IMR-90 (cell line): ENCODE measurements around the gene CASP7. TPM values are rescaled to one million over a fixed set of nuclear protein-coding genes. Genes with fewer than 3 reads are reported as not detected.

Experiments used
- ATAC-seq: fragments of 200-7000 bp; cut with Tn5 transposase; 2 replicates; pipeline ENCODE4 v1.9.1; 2020; ENCODE audit warnings: low read depth, mild to moderate bottlenecking, moderate library complexity
- BruUV-seq: library from RNA; stranded (reverse); fragments of 400-500 nt; replicated peaks from 2 replicates; lab custom pipeline; 2021; lab: Mats Ljungman, UMichigan
- CTCF ChIA-PET: fragments of 300-600 bp; formaldehyde crosslinking; extraction: SDS; loops from one replicate; lab custom pipeline; 2021; ENCODE audit warnings: antibody characterized with exemption; lab: Yijun Ruan, JAX
- POLR2A ChIA-PET: fragments of 300-600 bp; sonication (Branson Sonifier 250); formaldehyde crosslinking; loops from one replicate; lab custom pipeline; 2022; ENCODE audit warnings: antibody characterized with exemption; ENCODE audit not compliant: unreplicated experiment; lab: Charles Lee
- DNase-seq: peaks from one replicate; pipeline ENCODE4 v3.0.0; 2013
- H2AFZ ChIP-seq: replicated peaks from 2 replicates; pipeline ENCODE3; 2013; ENCODE audit warnings: low read length, mild to moderate bottlenecking; ENCODE audit not compliant: poor library complexity
- H2AK5ac ChIP-seq: 2 replicates; pipeline ENCODE4 v1.6.1; 2013; ENCODE audit warnings: low read depth, low read length, inconsistent platforms
- H2AK9ac ChIP-seq: replicated peaks from 2 replicates; pipeline ENCODE3; 2013; ENCODE audit warnings: mild to moderate bottlenecking, low read depth, low read length, moderate library complexity; ENCODE audit not compliant: poor library complexity
- H2BK120ac ChIP-seq: 2 replicates; pipeline ENCODE4 v1.6.1; 2013; ENCODE audit warnings: low read depth, low read length, inconsistent platforms
- H2BK15ac ChIP-seq: 3 replicates; pipeline ENCODE4 v1.6.1; 2013; ENCODE audit warnings: low read depth, low read length, inconsistent platforms
- H2BK20ac ChIP-seq: 2 replicates; pipeline ENCODE4 v1.6.1; 2013; ENCODE audit warnings: low read depth, mild to moderate bottlenecking, inconsistent platforms, low read length, moderate library complexity
- H2BK5ac ChIP-seq: 2 replicates; pipeline ENCODE4 v1.6.1; 2013; ENCODE audit warnings: mild to moderate bottlenecking, low read depth, low read length, inconsistent platforms; ENCODE audit not compliant: poor library complexity, severe bottlenecking
- H3K14ac ChIP-seq: replicated peaks from 2 replicates; pipeline ENCODE4 v1.6.1; 2013; ENCODE audit warnings: low read depth, low read length, inconsistent platforms
- H3K18ac ChIP-seq: 2 replicates; pipeline ENCODE4 v1.6.1; 2013; ENCODE audit warnings: low read depth, low read length, control low read depth
- H3K23ac ChIP-seq: 2 replicates; pipeline ENCODE4 v1.6.1; 2013; ENCODE audit warnings: low read depth, low read length, inconsistent platforms
- H3K27ac ChIP-seq: 2 replicates; pipeline ENCODE4 v1.5.1; 2013; ENCODE audit warnings: mild to moderate bottlenecking, control low read depth, low read length; ENCODE audit not compliant: insufficient read depth
- H3K27me3 ChIP-seq: 2 replicates; pipeline ENCODE4 v1.6.1; 2013; ENCODE audit warnings: low read length; ENCODE audit not compliant: control insufficient read depth, insufficient read depth
- H3K36me3 ChIP-seq: 2 replicates; pipeline ENCODE4 v1.6.1; 2013; ENCODE audit warnings: low read length, mixed read lengths; ENCODE audit not compliant: control insufficient read depth, insufficient read depth
- H3K4ac ChIP-seq: 2 replicates; pipeline ENCODE4 v1.6.1; 2013; ENCODE audit warnings: low read depth, low read length, inconsistent platforms
- H3K4me1 ChIP-seq: 2 replicates; pipeline ENCODE4 v1.6.1; 2013; ENCODE audit warnings: low read length, mixed read lengths; ENCODE audit not compliant: control insufficient read depth, insufficient read depth
- H3K4me2 ChIP-seq: 2 replicates; pipeline ENCODE4 v1.6.1; 2013; ENCODE audit warnings: low read depth, mild to moderate bottlenecking, control low read depth, low read length, moderate library complexity
- H3K4me3 ChIP-seq: 2 replicates; pipeline ENCODE4 v1.5.1; 2013; ENCODE audit warnings: low read depth, mild to moderate bottlenecking, control low read depth, low read length, moderate library complexity; ENCODE audit not compliant: insufficient read depth
- H3K56ac ChIP-seq: 2 replicates; pipeline ENCODE4 v1.6.1; 2013; ENCODE audit warnings: low read length, inconsistent platforms; ENCODE audit not compliant: insufficient read depth; ENCODE audit errors: extremely low read depth
- H3K79me1 ChIP-seq, 2 experiments: 2 replicates each; pipeline ENCODE4 v1.6.1; 2013; ENCODE audit warnings: low read length in 2 of 2, inconsistent platforms in 1 of 2, low read depth in 1 of 2
- H3K9ac ChIP-seq: 2 replicates; pipeline ENCODE4 v1.6.1; 2013; ENCODE audit warnings: low read depth, low read length, control low read depth
- H3K9me1 ChIP-seq: 2 replicates; pipeline ENCODE4 v1.6.1; 2013; ENCODE audit warnings: low read length, inconsistent platforms; ENCODE audit not compliant: insufficient read depth
- H3K9me3 ChIP-seq: 2 replicates; pipeline ENCODE4 v1.6.1; 2013; ENCODE audit warnings: low read length; ENCODE audit not compliant: control insufficient read depth, insufficient read depth
- H4K20me1 ChIP-seq: 2 replicates; pipeline ENCODE4 v1.6.1; 2013; ENCODE audit warnings: low read length, inconsistent platforms; ENCODE audit not compliant: insufficient read depth
- H4K5ac ChIP-seq: 2 replicates; pipeline ENCODE4 v1.6.1; 2013; ENCODE audit warnings: mild to moderate bottlenecking, low read depth, low read length, control low read depth
- H4K8ac ChIP-seq, 2 experiments: 2 replicates each; pipeline ENCODE4 v1.6.1; 2013; ENCODE audit warnings: low read depth in 2 of 2, low read length in 2 of 2, control low read depth in 1 of 2, inconsistent platforms in 1 of 2
- H4K91ac ChIP-seq: 2 replicates; pipeline ENCODE4 v1.6.1; 2013; ENCODE audit warnings: low read depth, low read length, inconsistent platforms; ENCODE audit not compliant: insufficient read depth
- BHLHE40 ChIP-seq: fragments of 150-350 bp; IDR thresholded peaks from 2 replicates; pipeline ENCODE4 v1.6.1; 2016; ENCODE audit warnings: mild to moderate bottlenecking, low read depth, low read length
- CEBPB ChIP-seq: IDR thresholded peaks from 2 replicates; pipeline ENCODE4 v1.6.1; 2012; ENCODE audit warnings: low read depth, low read length, improper control_type of control experiment
- CHD1 ChIP-seq: IDR thresholded peaks from 2 replicates; pipeline ENCODE4 v1.6.1; 2012; ENCODE audit warnings: low read depth, low read length, improper control_type of control experiment
- CTCF ChIP-seq: conservative IDR thresholded peaks from 2 replicates; pipeline ENCODE4 v1.5.1; 2012; ENCODE audit warnings: mild to moderate bottlenecking, low read depth, low read length, improper control_type of control experiment
- ELK1 ChIP-seq: fragments of 150-350 bp; IDR thresholded peaks from 2 replicates; pipeline ENCODE4 v1.6.1; 2016; ENCODE audit warnings: low read depth, mild to moderate bottlenecking, low read length, moderate library complexity, borderline replicate concordance
- MAFK ChIP-seq: IDR thresholded peaks from 2 replicates; pipeline ENCODE4 v1.6.1; 2012; ENCODE audit warnings: low read depth, low read length, improper control_type of control experiment
- MAZ ChIP-seq: IDR thresholded peaks from 2 replicates; pipeline ENCODE4 v1.6.1; 2012; ENCODE audit warnings: low read depth, mild to moderate bottlenecking, low read length, improper control_type of control experiment, moderate library complexity, borderline replicate concordance
- MXI1 ChIP-seq: IDR thresholded peaks from 2 replicates; pipeline ENCODE4 v1.6.1; 2012; ENCODE audit warnings: low read depth, mild to moderate bottlenecking, low read length, moderate library complexity, borderline replicate concordance
- POLR2A ChIP-seq: IDR thresholded peaks from 2 replicates; pipeline ENCODE4 v1.6.1; 2012; ENCODE audit warnings: mild to moderate bottlenecking, low read depth, low read length
- RAD21 ChIP-seq: IDR thresholded peaks from 2 replicates; pipeline ENCODE4 v1.6.1; 2012; ENCODE audit warnings: low read length, improper control_type of control experiment
- RCOR1 ChIP-seq: IDR thresholded peaks from 2 replicates; pipeline ENCODE4 v1.6.1; 2012; ENCODE audit warnings: mild to moderate bottlenecking, low read length, improper control_type of control experiment; ENCODE audit not compliant: insufficient replicate concordance
- RFX5 ChIP-seq: IDR thresholded peaks from 2 replicates; pipeline ENCODE4 v1.8.0; 2012; ENCODE audit warnings: low read depth, mild to moderate bottlenecking, low read length, moderate library complexity
- SMC3 ChIP-seq: fragments of 150-350 bp; IDR thresholded peaks from 2 replicates; pipeline ENCODE4 v1.6.1; 2016; ENCODE audit warnings: low read depth, mild to moderate bottlenecking, antibody characterized with exemption, low read length, moderate library complexity
- USF2 ChIP-seq: fragments of 150-350 bp; IDR thresholded peaks from 2 replicates; pipeline ENCODE4 v1.6.1; 2017; ENCODE audit warnings: mild to moderate bottlenecking, antibody characterized with exemption, low read length, low read depth
- WGBS, 2 experiments: methylation state at CpG; one replicate each; pipeline versions ENCODE4 v1.1.5 to v1.1.7; 2013; ENCODE audit warnings: missing lambda C conversion rate in 2 of 2; ENCODE audit not compliant: insufficient read length in 1 of 2; ENCODE audit errors: extremely low coverage in 2 of 2; 5-methylcytosine and 5-hydroxymethylcytosine counted together
- dilution Hi-C: fragments of 300-500 bp; cut with HindIII; formaldehyde crosslinking; loops from one replicate; pipeline ENCODE4 v1.14.3; 2018; ENCODE audit warnings: low sequenced_read_pairs; ENCODE audit not compliant: unreplicated experiment
- in situ Hi-C: fragments of 300-500 bp; cut with MboI; formaldehyde crosslinking; loops from 3 replicates; pipeline ENCODE4 v1.14.3; 2019; ENCODE audit warnings: low sequenced_read_pairs, inconsistent platforms, mixed read lengths
- intact Hi-C: fragments of 100-400 bp; cut with micrococcal nuclease; formaldehyde crosslinking; loops from 2 replicates; pipeline ENCODE4 v1.10.0; 2022
- polyA plus RNA-seq, 3 experiments: library from polyadenylated mRNA; depleted of rRNA; stranded (reverse); fragments of >200 nt; gene quantifications; 2 replicates each; pipeline ENCODE4 v1.2.3, GENCODE V29; 2012; ENCODE audit warnings: low replicate concordance in 1 of 3
- total RNA-seq: library from RNA; depleted of rRNA; stranded (reverse); fragments of >200 nt; gene quantifications from 2 replicates; pipeline ENCODE4 v1.2.3, GENCODE V29; 2012

CASP7 gene
- total and polyA plus RNA-seq, 2 of the 4 experiments (the other 2 are of a cell fraction): 15.1 to 16.7 TPM

- H2BK20ac ChIP-seq: no peak overlapping the region
- intact Hi-C loops: no loop called here
- dilution Hi-C loops: no loop called here
Measured at GRCh38 chr10:113733635-113734034, 53.9 kb downstream of the CASP7 start.

More at GRCh38 chr10:113733635-113734034, 53.9 kb downstream of the CASP7 start:
- Histone ChIP-seq H3K36me3 (peaks cover 10% of the 10 kb centered on the region), H2AFZ (no peak overlapping the region), H2BK5ac (no peak overlapping the region), H3K14ac (no peak overlapping the region), H3K9me1 (no peaks in the 10 kb centered on the region), H3K56ac (no peak overlapping the region), H3K23ac (no peak overlapping the region), H3K4me2 (no peak overlapping the region), H3K27me3 (no peaks in the 10 kb centered on the region; the same call in 1 of the 2 replicates), H2BK120ac (no peak overlapping the region), H4K5ac (no peak overlapping the region), H3K4me3 (no peak overlapping the region), H3K79me1 (no peaks in the 10 kb centered on the region), H4K91ac (no peak overlapping the region), H3K4ac (no peak overlapping the region), H4K8ac (no peak overlapping the region), H4K20me1 (no peaks in the 10 kb centered on the region), H2AK9ac (no peak overlapping the region), H3K4me1 (no peaks in the 10 kb centered on the region), H2BK15ac (no peak overlapping the region), H3K9me3 (no peaks in the 10 kb centered on the region), H3K27ac (no peak overlapping the region), H2AK5ac (no peak overlapping the region), H3K9ac (no peak overlapping the region), H3K18ac (no peak overlapping the region)
- no TSS peak for BruUV-seq
- CTCF ChIA-PET: interaction anchor here (0.6 to 1.7 kb wide), 2 partner anchors 13 to 276 kb away, joined by 3 to 5 read pairs; no protein-coding TSS in a partner anchor
- no peak for ATAC-seq
- POLR2A ChIA-PET: no interaction called here
- DNase-seq: no peak
- in situ Hi-C loops: no loop called here
- TF ChIP-seq ELK1: no peak
- no peak for TF ChIP-seq SMC3
- no peak for TF ChIP-seq CEBPB
- no peak for TF ChIP-seq MAZ
- no peak for TF ChIP-seq BHLHE40
- no peak for TF ChIP-seq RFX5
- TF ChIP-seq MXI1: no peak
- TF ChIP-seq MAFK: no peak
- TF ChIP-seq POLR2A: no peak
- TF ChIP-seq RCOR1: no peak
- TF ChIP-seq USF2: no peak
- no peak for TF ChIP-seq CTCF
- no peak for TF ChIP-seq CHD1
- no peak for TF ChIP-seq RAD21
- WGBS, 2 experiments: no CpG with 5 or more reads among the region's 4 CpGs
